Liver (tissue), 3 donors: ENCODE results near the gene MMP14.

Experiments
- JUND ChIP-seq, 2 donors: IDR thresholded peaks; 2 replicates each; pipeline ENCODE4 v1.6.1; 2016; ENCODE audit warnings: antibody characterized with exemption in 2 of 2
- RAD21 ChIP-seq, 2 donors: IDR thresholded peaks; 2 replicates each; pipeline ENCODE4 v1.6.1; 2016; ENCODE audit warnings: antibody characterized with exemption in 2 of 2, mild to moderate bottlenecking in 2 of 2
- YY1 ChIP-seq: IDR thresholded peaks from 2 replicates; pipeline ENCODE4 v1.6.1; 2016; ENCODE audit warnings: antibody characterized with exemption, mild to moderate bottlenecking
- TF ChIP-seq, protein P1 (sequence below): IDR thresholded peaks from 2 replicates; pipeline ENCODE4 v1.6.1; 2016; ENCODE audit warnings: antibody characterized with exemption
- TF ChIP-seq, protein P2 (sequence below): fragments of 150-350 bp; IDR thresholded peaks from 2 replicates; pipeline ENCODE4 v1.5.1; 2017; ENCODE audit warnings: improper control_type of control experiment, low read depth, low read length; ENCODE audit not compliant: missing input control
- TF ChIP-seq, protein P3 (sequence below): IDR thresholded peaks from 2 replicates; pipeline ENCODE4 v1.6.1; 2016; ENCODE audit warnings: antibody characterized with exemption, mild to moderate bottlenecking
- TF ChIP-seq, protein P4 (sequence below): IDR thresholded peaks from 2 replicates; pipeline ENCODE4 v1.6.1; 2016; ENCODE audit warnings: antibody characterized with exemption
- TF ChIP-seq, protein P5 (sequence below): IDR thresholded peaks from 2 replicates; pipeline ENCODE4 v1.6.1; 2016; ENCODE audit warnings: antibody characterized with exemption
- donor health status: healthy.
- donor health status: healthy.

DNA sequence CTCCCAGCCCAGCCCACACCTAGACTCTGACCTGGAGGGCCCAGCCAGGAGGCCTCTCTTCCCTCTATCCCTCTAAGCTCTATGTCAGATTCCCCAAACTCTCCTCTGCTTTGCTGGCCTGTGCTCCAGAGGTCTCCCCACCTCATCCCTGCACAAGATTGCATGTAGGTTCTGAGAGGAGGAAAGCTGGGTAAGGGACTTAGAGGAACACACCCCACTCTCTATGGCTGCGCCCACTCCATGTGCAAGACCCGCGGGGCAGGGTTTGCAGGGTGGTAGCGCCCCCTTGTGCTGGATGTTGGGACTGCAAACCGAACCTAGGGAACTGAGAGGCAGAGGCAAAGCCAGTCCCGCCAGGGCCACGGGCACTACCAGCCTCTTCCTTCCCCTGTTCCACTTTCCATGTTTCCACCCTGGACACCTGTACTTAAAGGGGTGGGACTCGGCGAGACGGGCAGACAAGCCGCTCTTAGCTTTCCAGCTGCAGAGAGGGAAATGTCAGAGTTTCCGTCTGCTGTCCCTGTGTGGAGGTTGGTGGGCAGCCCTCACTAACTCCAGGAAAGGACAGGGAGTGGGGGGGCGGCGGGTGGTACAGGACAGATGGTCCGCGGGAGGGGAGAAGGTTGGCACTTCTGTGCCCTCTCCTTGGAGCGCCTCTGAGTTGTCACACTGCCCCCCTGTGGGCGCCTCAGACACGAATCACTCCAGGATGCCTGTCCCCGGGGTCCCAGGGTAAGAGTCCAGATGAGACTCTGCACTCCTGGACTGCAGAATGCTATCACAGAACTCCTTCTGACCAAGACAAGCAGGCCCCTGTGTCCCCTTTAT, 16.8 kb downstream of the MMP14 start:
- TF ChIP-seq, protein P1, sequence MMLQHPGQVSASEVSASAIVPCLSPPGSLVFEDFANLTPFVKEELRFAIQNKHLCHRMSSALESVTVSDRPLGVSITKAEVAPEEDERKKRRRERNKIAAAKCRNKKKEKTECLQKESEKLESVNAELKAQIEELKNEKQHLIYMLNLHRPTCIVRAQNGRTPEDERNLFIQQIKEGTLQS: no peak
- TF ChIP-seq RAD21 (IDR thresholded peaks at IDR 0.05) (peak; percentile 95 to 97), JUND (IDR thresholded peaks at IDR 0.05) (no peak), YY1 (peak; percentile 70)
- TF ChIP-seq, protein P2, sequence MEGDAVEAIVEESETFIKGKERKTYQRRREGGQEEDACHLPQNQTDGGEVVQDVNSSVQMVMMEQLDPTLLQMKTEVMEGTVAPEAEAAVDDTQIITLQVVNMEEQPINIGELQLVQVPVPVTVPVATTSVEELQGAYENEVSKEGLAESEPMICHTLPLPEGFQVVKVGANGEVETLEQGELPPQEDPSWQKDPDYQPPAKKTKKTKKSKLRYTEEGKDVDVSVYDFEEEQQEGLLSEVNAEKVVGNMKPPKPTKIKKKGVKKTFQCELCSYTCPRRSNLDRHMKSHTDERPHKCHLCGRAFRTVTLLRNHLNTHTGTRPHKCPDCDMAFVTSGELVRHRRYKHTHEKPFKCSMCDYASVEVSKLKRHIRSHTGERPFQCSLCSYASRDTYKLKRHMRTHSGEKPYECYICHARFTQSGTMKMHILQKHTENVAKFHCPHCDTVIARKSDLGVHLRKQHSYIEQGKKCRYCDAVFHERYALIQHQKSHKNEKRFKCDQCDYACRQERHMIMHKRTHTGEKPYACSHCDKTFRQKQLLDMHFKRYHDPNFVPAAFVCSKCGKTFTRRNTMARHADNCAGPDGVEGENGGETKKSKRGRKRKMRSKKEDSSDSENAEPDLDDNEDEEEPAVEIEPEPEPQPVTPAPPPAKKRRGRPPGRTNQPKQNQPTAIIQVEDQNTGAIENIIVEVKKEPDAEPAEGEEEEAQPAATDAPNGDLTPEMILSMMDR: peak; percentile 93
- TF ChIP-seq, protein P3, sequence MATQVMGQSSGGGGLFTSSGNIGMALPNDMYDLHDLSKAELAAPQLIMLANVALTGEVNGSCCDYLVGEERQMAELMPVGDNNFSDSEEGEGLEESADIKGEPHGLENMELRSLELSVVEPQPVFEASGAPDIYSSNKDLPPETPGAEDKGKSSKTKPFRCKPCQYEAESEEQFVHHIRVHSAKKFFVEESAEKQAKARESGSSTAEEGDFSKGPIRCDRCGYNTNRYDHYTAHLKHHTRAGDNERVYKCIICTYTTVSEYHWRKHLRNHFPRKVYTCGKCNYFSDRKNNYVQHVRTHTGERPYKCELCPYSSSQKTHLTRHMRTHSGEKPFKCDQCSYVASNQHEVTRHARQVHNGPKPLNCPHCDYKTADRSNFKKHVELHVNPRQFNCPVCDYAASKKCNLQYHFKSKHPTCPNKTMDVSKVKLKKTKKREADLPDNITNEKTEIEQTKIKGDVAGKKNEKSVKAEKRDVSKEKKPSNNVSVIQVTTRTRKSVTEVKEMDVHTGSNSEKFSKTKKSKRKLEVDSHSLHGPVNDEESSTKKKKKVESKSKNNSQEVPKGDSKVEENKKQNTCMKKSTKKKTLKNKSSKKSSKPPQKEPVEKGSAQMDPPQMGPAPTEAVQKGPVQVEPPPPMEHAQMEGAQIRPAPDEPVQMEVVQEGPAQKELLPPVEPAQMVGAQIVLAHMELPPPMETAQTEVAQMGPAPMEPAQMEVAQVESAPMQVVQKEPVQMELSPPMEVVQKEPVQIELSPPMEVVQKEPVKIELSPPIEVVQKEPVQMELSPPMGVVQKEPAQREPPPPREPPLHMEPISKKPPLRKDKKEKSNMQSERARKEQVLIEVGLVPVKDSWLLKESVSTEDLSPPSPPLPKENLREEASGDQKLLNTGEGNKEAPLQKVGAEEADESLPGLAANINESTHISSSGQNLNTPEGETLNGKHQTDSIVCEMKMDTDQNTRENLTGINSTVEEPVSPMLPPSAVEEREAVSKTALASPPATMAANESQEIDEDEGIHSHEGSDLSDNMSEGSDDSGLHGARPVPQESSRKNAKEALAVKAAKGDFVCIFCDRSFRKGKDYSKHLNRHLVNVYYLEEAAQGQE: no peak
- TF ChIP-seq, protein P4, sequence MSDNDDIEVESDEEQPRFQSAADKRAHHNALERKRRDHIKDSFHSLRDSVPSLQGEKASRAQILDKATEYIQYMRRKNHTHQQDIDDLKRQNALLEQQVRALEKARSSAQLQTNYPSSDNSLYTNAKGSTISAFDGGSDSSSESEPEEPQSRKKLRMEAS: peak; percentile 50
- TF ChIP-seq, protein P5, sequence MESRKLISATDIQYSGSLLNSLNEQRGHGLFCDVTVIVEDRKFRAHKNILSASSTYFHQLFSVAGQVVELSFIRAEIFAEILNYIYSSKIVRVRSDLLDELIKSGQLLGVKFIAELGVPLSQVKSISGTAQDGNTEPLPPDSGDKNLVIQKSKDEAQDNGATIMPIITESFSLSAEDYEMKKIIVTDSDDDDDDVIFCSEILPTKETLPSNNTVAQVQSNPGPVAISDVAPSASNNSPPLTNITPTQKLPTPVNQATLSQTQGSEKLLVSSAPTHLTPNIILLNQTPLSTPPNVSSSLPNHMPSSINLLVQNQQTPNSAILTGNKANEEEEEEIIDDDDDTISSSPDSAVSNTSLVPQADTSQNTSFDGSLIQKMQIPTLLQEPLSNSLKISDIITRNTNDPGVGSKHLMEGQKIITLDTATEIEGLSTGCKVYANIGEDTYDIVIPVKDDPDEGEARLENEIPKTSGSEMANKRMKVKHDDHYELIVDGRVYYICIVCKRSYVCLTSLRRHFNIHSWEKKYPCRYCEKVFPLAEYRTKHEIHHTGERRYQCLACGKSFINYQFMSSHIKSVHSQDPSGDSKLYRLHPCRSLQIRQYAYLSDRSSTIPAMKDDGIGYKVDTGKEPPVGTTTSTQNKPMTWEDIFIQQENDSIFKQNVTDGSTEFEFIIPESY: no peak
